Panc1 (cell line): Measurements from ENCODE around the gene MAML3. TPM values are rescaled to one million over a fixed set of nuclear protein-coding genes. Genes with fewer than 3 reads are reported as not detected.

Experiments
- ATAC-seq: fragments of 200-7000 bp; cut with Tn5 transposase; 2 replicates; pipeline ENCODE4 v1.9.1; 2020; ENCODE audit warnings: mild to moderate bottlenecking, moderate library complexity
- BruUV-seq: library from RNA; stranded (reverse); fragments of 400-500 nt; replicated peaks from 2 replicates; lab custom pipeline; 2021; lab: Mats Ljungman, UMichigan
- CTCF ChIA-PET: fragments of 300-600 bp; sonication (Branson Sonifier 250); formaldehyde crosslinking; loops from one replicate; lab custom pipeline; 2022; ENCODE audit warnings: antibody characterized with exemption; lab: Charles Lee
- POLR2A ChIA-PET: fragments of 300-600 bp; sonication (Branson Sonifier 250); formaldehyde crosslinking; loops from one replicate; lab custom pipeline; 2022; ENCODE audit warnings: antibody characterized with exemption; lab: Charles Lee
- DNase-seq: peaks from one replicate; pipeline ENCODE4 v3.0.0-alpha.2; 2010; ENCODE audit warnings: low read depth, low spot score
- H3K27ac ChIP-seq: 2 replicates; pipeline ENCODE4 v1.5.1; 2011; ENCODE audit warnings: mild to moderate bottlenecking, low read length, inconsistent platforms
- H3K27me3 ChIP-seq: fragments of 200-500 bp; sonication (Bioruptor generic); 2 replicates; pipeline ENCODE4 v1.6.0; 2014; ENCODE audit warnings: low read length, inconsistent platforms; ENCODE audit not compliant: control insufficient read depth, insufficient read depth
- H3K36me3 ChIP-seq: fragments of 200-500 bp; sonication (Bioruptor generic); 2 replicates; pipeline ENCODE4 v1.5.1; 2014; ENCODE audit warnings: inconsistent platforms, mild to moderate bottlenecking, low read length, moderate library complexity; ENCODE audit not compliant: control insufficient read depth, insufficient read depth
- H3K4me1 ChIP-seq: 2 replicates; pipeline ENCODE4 v1.5.1; 2011; ENCODE audit warnings: inconsistent platforms, mild to moderate bottlenecking, low read length, moderate library complexity; ENCODE audit not compliant: control insufficient read depth, insufficient read depth
- H3K4me3 ChIP-seq, 2 experiments: 2 replicates each; pipeline ENCODE4 v1.5.1; 2011 to 2012; ENCODE audit warnings: low read depth in 2 of 2, low read length in 2 of 2, mild to moderate bottlenecking in 2 of 2, inconsistent platforms in 1 of 2, moderate library complexity in 1 of 2
- H3K9me3 ChIP-seq: fragments of 200-500 bp; sonication (Bioruptor generic); 2 replicates; pipeline ENCODE4 v1.5.1; 2014; ENCODE audit warnings: low read depth, mild to moderate bottlenecking, inconsistent platforms, low read length, moderate library complexity; ENCODE audit not compliant: control insufficient read depth, insufficient read depth
- POLR2AphosphoS5 ChIP-seq: IDR thresholded peaks from 2 replicates; pipeline ENCODE4 v1.6.1; 2012; ENCODE audit warnings: mild to moderate bottlenecking, low read depth, low read length, moderate library complexity
- SIN3A ChIP-seq: IDR thresholded peaks from 2 replicates; pipeline ENCODE4 v1.6.1; 2012; ENCODE audit warnings: low read depth, mild to moderate bottlenecking, low read length, moderate library complexity, borderline replicate concordance; ENCODE audit not compliant: insufficient read depth
- TCF7L2 ChIP-seq: IDR thresholded peaks from 2 replicates; pipeline ENCODE4 v1.6.1; 2011; ENCODE audit warnings: mild to moderate bottlenecking, low read depth, low read length, inconsistent platforms
- in situ Hi-C: cut with HindIII; loops from 2 replicates; pipeline ENCODE4 v1.10.0; 2016; ENCODE audit warnings: low sequenced_read_pairs, low pct_unique_long_range_greater_than_20kb
- intact Hi-C: fragments of 100-400 bp; cut with micrococcal nuclease; formaldehyde crosslinking; loops from one replicate; pipeline ENCODE4 v1.10.0; 2022; ENCODE audit not compliant: unreplicated experiment
- total RNA-seq: library from RNA; stranded (reverse); gene quantifications from one replicate; pipeline ENCODE4 v1.2.1, GENCODE V29; 2021; ENCODE audit not compliant: unreplicated experiment
- TF ChIP-seq, protein P1 (sequence below): fragments of 450-650 bp; IDR thresholded peaks from 2 replicates; pipeline ENCODE4 v1.5.1; 2017; ENCODE audit warnings: mild to moderate bottlenecking
- TF ChIP-seq, protein P2 (sequence below), 2 experiments: IDR thresholded peaks; 2 replicates each; pipeline ENCODE4 v1.6.1; 2011 to 2012; ENCODE audit warnings: low read depth in 2 of 2, control low read depth in 1 of 2, low read length in 1 of 2, mild to moderate bottlenecking in 1 of 2, moderate library complexity in 1 of 2; ENCODE audit not compliant: insufficient read depth in 1 of 2

The MAML3 gene
- total RNA-seq, 1 experiment from 2014 or later: 7.7 TPM

DNA sequence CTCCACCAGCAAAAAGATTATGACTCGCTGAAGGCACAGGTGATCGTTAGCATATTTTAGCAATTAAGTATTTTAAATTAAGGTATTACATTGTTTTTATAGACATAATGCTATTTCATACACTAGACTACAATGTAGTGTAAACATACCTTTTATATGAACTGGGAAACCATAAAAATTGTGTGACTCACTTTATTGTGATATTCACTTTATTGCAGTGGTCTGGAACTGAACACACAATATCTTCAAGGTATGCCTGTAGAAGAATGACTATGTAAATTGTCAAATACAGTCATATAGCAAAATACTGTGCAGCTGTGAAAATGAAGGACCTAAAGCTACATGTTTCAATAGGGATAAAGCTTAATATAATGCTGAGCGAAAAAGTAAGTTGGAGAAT is 26.6 kb upstream of the MAML3 start:
- Histone ChIP-seq H3K27ac (no peak overlapping the region), H3K4me1 (no peaks in the 10 kb centered on the region), H3K36me3 (no peaks in the 10 kb centered on the region), H3K4me3 (no peak overlapping the region), H3K9me3 (no peaks in the 10 kb centered on the region), H3K27me3 (no peaks in the 10 kb centered on the region)
- DNase-seq: no peak
- intact Hi-C loops: no loop called here
- no TSS peak for BruUV-seq
- ATAC-seq: no peak
- ChIA-PET POLR2A (no interaction called here), CTCF (no interaction called here)
- TF ChIP-seq SIN3A (no peak), POLR2AphosphoS5 (no peak), TCF7L2 (no peak)
- TF ChIP-seq, protein P1, sequence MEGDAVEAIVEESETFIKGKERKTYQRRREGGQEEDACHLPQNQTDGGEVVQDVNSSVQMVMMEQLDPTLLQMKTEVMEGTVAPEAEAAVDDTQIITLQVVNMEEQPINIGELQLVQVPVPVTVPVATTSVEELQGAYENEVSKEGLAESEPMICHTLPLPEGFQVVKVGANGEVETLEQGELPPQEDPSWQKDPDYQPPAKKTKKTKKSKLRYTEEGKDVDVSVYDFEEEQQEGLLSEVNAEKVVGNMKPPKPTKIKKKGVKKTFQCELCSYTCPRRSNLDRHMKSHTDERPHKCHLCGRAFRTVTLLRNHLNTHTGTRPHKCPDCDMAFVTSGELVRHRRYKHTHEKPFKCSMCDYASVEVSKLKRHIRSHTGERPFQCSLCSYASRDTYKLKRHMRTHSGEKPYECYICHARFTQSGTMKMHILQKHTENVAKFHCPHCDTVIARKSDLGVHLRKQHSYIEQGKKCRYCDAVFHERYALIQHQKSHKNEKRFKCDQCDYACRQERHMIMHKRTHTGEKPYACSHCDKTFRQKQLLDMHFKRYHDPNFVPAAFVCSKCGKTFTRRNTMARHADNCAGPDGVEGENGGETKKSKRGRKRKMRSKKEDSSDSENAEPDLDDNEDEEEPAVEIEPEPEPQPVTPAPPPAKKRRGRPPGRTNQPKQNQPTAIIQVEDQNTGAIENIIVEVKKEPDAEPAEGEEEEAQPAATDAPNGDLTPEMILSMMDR: no peak
- TF ChIP-seq, protein P2, sequence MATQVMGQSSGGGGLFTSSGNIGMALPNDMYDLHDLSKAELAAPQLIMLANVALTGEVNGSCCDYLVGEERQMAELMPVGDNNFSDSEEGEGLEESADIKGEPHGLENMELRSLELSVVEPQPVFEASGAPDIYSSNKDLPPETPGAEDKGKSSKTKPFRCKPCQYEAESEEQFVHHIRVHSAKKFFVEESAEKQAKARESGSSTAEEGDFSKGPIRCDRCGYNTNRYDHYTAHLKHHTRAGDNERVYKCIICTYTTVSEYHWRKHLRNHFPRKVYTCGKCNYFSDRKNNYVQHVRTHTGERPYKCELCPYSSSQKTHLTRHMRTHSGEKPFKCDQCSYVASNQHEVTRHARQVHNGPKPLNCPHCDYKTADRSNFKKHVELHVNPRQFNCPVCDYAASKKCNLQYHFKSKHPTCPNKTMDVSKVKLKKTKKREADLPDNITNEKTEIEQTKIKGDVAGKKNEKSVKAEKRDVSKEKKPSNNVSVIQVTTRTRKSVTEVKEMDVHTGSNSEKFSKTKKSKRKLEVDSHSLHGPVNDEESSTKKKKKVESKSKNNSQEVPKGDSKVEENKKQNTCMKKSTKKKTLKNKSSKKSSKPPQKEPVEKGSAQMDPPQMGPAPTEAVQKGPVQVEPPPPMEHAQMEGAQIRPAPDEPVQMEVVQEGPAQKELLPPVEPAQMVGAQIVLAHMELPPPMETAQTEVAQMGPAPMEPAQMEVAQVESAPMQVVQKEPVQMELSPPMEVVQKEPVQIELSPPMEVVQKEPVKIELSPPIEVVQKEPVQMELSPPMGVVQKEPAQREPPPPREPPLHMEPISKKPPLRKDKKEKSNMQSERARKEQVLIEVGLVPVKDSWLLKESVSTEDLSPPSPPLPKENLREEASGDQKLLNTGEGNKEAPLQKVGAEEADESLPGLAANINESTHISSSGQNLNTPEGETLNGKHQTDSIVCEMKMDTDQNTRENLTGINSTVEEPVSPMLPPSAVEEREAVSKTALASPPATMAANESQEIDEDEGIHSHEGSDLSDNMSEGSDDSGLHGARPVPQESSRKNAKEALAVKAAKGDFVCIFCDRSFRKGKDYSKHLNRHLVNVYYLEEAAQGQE (IDR thresholded peaks at IDR 0.05; ENCODE audit: insufficient read depth in 1 of 2, low read depth in 2 of 2, low read length in 1 of 2): no peak
- in situ Hi-C loops: no loop called here

DNA sequence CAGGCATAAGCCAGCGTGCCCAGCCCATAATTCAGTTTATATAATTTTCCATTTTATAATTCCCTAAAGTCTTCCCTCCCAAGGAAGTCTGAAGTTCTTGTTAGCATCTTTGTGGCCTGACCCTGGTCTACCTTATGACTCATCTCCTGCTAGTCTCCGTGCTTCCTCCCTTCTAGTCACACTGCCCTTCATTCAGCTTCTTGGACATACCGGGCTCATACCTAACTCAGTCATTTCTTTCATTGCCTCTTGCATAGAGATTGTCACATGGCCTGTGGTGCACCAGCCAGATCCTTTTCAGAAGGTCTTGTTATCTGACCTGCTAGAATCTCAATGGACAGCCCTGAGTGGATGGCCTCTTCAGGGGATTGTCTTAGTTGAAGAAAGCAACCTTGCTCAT is 22.8 kb upstream of the MAML3 start:
- H3K4me1 ChIP-seq: no peaks in the 10 kb centered on the region
- H3K27me3 ChIP-seq: no peaks in the 10 kb centered on the region
- CTCF ChIA-PET: no interaction called here
- H3K36me3 ChIP-seq: no peaks in the 10 kb centered on the region
- in situ Hi-C loops: no loop called here
- ATAC-seq (no peak), DNase-seq (no peak)
- no peak overlapping the region for H3K27ac ChIP-seq
- no peaks in the 10 kb centered on the region for H3K9me3 ChIP-seq
- H3K4me3 ChIP-seq: no peak overlapping the region
- intact Hi-C loops: no loop called here
- BruUV-seq: no TSS peak
- TF ChIP-seq TCF7L2 (no peak), POLR2AphosphoS5 (no peak), SIN3A (no peak)
- TF ChIP-seq, protein P2 (IDR thresholded peaks at IDR 0.05; ENCODE audit: insufficient read depth in 1 of 2, low read depth in 2 of 2, low read length in 1 of 2): no peak
- TF ChIP-seq, protein P1: no peak
- POLR2A ChIA-PET: no interaction called here
